GM21367 (cell line): Measurements from ENCODE around the gene ELOVL1.

Experiments used
- ATAC-seq: cut with Tn5 transposase; IDR thresholded peaks from one replicate; pipeline ENCODE4 v1.9.1; 2021; ENCODE audit not compliant: unreplicated experiment

Gene ELOVL1

DNA sequence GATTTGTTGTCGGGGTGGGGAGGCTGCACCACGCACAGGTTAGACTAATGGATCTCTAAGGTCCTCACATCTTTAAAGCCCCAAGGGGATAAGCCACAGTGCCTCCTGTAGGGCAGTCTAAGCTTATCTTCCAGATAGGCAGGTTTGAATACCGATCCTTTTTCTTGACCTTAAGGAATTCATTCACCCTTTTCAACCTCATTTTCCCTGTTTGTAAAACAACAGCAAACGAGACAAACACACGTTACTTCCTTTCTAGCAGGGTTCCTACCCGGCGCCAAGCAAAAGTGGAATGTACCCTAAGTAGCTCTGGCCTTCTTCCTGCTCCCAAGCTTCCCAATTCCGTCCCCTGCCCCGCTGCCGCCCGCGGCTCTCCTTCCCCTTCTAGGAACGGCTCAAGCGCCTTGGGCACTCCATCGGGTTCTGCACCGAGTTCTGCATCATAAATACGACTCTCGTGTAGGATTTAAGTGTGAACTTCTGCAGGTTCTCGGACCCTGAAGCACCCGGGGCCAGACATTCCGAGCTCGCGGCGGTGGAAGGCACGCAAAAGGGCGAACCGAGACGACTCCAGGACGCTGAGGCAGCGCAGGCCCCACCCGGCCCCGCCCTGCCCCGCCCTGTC, 9.6 kb downstream of the ELOVL1 start:
- ATAC-seq: peak; percentile 16

DNA sequence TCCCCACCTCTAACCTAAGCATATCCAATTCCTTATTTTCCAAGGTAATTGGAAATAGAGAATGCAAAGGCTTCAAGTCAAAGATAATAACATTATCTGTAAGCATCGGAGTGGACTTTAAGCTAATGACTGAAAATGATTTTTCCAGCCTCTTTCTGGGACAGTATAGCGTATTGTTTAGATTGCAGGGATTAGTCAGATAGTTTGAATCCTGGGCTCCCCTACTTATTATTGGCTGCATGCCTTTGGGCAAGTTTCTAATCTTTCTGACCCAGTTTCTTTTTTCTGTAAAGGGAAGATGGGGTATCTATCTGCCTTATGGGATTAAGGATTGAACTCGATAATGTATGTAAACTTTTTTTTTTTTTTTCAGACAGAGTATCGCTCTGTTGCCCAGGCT, 10.6 kb downstream of the ELOVL1 start:
- no peak for ATAC-seq

DNA sequence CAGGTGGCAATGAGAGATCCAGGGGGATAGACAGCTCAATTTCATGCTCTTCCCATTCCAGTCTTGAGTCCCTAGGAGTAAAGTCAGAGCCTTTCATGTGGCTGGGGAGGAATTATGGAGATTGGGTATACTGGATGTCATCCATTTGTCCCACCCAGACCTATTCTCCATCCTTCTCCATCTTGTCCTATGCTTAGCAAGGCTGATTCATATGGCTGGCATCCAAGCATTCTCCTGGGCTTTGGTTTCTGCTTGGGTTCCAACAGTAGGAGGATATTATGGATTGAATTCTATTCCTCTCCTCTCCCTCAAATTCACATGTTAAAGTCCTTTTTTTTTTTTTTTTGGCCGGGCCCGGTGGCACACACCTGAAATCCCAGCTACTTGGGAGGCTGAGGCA, 12.9 kb downstream of the ELOVL1 start:
- ATAC-seq: no peak

DNA sequence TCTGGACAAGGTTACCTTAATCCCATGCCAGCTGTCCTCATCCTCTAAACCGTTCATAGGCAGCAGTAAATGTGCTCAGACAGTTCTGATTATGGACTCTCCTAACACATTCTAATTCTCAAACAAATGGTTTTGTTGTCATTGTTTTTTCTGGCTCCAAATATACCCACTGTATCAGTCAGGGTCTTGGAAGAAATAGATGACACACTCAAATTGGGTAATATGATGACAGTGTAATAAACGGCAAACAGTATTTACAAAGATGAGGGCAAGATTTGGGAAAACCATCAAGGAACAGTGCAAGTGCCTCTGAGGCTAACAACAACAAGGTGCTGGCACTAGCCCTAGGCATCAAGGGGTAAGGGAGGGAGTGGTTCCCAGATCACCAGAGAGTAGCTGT, 13.3 kb downstream of the ELOVL1 start:
- no peak for ATAC-seq

DNA sequence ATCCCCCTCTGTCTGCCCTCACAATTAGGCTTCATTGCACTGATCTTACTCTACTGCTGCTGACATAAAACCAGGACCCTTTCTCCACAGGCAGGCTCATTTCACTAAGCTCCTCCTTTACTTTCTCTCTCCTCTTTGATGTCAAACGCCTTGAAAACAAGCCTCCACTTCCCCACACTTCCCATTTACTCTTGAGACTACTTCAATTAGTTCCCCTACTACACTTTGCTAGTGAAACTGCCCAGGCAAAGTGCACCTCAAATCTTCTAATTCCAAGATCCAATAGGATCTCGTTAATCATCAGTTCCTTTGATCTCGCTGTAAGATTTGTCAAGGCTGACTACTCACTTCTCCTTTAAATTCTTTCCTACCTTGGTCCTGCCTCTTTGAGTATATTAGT, 14.9 kb downstream of the ELOVL1 start:
- ATAC-seq: no peak

DNA sequence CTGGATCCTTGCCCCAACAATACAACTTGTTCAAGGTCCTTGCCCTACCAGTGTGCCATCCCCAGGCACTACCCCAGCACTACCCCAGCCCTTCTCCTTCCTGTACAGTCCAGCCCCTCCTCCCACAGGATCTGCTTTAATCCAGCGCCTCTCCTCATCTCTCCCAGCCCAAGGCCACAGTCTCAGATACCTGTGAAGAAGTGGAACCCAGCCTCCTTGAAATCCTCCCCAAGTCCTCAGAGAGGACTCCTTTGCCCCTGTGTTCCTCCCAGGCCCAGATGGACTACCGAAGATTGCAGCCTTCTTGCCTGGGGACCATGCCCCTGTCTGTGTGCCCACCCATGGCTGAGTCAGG, 15.5 kb downstream of the ELOVL1 start:
- ATAC-seq: no peak

DNA sequence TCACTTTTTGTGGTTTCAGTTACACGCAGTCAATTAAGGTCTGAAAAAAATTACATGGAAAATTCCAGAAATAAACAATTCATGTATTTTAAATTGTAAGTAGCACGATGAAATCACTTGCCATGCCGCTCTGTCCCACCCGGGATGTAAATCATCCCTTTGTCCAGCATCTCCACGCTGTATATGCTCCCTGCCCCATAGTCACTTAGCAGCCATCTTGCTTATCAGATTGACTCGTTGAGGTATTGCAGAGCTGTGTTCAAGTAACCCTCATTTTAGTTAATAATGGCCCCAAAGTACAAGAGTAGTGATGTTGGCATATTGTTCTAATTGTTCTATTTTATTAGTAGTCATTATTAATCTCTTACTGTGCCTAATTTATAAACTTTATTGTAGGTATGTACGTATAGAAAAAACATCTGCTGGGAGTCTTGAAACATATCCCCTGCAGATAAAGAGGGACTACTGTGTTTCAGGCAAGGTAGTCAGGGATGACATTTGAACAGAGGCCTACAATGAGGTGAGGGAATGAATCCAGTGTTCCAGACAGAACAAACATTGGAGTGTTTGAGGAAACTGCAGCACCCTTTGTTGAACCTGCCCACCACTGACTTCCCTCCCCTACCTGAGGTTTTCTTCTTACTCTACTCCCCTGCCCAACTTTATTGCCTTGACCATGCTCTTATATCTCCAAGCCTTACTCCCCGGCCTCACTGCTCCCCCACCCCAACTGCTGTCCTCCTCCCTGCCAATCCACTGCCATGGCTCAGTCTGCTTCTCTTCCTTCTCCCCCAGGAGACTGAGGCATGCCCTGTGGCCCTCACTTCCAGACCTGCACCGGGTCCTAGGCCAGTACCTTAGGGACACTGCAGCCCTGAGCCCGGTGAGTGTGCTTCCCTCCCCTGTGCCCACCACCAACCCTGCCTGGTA, 16.1 kb downstream of the ELOVL1 start:
- no peak for ATAC-seq

DNA sequence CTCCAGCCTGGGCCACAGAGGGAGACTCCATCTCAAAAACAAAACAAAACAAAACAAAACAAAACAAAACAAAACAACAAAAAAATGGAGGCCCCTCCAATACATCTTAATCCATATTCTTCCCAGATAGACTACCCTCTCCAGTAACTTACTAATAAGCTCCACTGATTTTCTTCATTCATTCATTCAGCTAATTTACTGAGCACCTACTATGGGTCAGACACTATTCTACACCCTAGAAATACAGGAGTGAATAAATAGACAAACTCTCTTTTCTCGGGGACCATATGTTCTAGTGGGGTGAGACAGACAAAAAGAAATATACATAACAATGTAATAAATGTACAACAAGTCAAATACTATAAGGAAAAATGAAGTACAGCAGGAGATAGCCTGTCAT, 16.8 kb downstream of the ELOVL1 start:
- no peak for ATAC-seq

DNA sequence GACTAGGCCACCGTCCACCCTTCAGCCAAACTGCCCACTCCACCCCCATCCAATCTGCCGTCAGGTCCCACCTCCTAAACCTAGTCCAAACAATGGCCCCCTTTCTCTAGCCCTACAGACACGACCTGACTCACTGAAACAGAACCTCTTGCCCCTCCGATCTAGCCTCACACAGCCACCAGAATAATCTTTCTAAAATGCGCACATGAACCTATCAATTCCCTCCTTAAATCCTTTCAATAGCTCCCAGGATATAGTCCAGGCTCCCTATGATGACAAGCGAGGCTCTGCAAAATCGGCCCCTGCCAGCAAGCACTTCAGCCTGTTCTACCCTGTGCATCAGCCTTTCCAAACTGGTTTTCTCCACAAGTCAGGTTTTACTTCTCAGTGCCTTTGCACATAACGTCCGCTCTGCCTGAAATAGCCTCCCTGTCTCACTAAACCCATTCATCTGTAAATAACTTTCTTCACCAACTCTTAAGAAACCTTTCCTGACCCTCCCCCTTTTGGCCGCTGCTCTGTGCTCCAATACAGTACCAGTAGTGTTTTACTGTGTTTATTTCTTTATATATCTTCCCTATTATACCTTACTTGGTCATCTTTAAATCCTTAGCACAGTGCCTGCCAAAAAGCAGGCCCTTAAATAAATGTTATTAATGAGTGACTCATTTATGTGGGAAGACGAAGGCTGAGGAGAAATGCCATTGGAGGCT, 18.1 kb downstream of the ELOVL1 start:
- no peak for ATAC-seq

DNA sequence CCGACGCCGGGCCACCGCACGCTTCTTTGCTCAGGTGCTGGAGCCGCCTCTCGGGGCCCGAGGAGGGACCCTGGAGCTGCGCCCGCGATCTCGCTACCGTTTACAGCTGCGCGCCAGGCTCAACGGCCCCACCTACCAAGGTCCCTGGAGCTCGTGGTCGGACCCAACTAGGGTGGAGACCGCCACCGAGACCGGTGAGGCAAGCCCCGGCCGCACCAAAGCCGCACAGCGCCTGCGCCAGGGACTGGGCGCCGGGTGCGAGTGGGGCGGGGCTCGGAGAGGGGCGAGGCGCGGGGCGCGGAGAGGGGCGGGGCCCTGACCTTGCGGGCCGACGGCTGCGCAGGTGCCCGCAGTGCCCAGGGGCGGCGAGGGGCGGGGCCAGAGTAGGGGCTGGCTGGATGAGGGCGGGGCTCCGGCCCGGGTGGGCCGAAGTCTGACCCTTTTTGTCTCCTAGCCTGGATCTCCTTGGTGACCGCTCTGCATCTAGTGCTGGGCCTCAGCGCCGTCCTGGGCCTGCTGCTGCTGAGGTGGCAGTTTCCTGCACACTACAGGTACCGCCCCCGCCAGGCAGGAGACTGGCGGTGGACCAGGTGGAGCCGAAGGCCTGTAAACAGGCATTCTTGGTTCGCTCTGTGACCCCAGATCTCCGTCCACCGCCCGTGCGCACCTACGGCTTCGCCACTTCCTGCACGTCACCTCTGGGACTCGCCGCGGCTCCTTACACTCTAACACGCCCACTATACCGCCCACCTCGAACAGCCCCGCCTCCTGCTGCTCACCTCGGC, 18.8 kb downstream of the ELOVL1 start:
- no peak for ATAC-seq

DNA sequence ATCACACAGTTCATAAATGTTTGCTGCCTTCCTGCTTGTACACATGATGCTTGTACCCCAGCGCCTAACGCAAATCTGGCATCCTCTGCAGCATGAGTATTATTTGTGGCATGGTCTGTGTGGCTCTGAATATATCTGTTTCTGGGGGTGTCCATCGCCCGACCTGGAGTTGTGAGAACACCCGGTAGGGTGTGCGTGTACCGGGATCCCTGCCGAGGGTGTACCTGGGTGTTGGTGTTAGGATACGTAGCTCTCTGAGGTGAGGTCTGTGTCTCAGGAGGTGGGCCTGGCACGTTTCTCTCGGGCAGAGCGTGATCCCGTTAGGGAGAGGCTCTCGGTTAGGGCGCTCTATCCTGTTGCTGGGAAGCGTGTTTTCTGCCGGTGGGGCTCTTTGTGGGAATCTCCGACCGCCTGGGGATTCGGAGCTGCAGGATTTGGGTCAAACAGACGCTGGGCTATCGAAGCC, 19.4 kb downstream of the ELOVL1 start:
- no peak for ATAC-seq

DNA sequence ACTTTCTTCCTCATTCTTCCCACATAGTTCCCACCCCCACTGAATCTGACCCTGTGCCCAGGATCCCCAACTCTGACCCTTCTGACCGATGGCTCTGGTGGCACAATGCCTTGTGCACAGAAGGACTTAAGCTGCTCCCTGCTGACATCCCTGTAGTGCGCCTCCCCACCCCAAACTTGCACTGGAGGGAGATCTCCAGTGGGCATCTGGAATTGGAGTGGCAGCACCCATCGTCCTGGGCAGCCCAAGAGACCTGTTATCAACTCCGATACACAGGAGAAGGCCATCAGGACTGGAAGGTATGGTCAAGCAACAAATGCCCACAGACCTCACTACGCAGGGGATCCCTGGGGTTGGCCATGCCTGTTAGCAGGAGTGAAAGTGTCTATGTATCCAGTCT, 21.2 kb downstream of the ELOVL1 start:
- ATAC-seq: no peak

DNA sequence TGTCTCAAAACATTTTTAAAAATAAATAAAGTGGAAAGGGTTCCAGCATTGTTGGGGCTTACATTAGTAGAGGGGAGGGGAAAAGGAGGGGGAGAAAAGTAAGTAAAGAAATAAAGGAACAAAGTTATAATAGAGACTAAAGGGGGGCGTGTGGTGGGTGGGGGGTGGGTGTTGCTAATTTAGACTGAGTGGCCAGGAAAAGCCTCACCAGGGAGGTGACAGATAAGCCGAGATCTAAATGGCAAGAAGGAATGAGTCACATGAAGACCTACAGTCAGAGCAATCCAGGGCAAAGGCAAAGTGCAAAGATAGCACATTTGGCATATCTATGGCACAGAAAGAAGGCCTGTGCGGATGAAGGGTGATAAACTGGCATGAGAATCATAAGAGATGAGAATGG, 22.7 kb downstream of the ELOVL1 start:
- ATAC-seq: no peak

DNA sequence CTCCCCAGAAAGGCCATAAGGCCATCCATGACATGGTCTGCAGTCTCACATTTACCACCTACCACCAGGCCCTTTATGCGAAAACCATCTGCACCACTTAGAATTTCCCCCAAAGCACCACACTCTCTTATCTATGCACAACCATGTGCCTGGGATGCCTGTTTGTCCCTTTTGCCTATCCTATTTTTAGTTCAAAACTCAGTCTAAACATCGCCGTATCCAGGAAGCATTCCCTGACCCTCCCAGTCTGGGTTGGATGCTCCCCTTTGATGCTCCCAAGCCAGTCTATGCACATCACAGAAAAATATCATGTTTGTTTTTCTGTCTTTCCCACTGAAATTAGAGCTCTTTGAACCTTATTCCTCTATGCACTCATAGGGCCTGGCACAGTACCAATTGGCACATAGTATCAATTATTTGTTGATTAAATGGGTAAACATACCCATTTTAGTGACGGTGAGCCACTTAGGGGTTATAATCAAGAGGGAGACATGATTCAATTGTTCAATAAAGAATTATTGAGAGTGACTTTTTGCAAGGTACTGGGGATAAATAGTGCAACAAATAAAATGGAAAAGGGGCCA, 23.5 kb downstream of the ELOVL1 start:
- ATAC-seq: no peak

DNA sequence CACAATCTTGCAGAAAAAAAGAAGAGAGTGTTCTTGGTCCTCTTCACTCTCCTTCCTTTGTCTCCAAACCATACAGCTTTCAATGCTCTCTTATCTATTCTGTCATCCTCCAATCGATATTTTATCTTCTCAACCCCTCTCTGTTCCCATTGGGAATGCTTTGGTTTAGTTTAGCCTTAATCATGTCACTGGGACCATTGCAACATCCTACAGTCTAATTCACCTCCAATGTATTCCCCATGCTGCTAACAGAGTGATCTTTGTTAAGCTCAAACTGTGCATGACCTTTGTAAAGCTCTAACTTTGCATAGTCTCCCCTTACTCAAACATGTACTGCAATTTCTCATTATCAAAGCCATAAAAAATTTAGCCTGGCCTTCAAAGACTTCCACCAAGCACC, 27.3 kb downstream of the ELOVL1 start:
- ATAC-seq: no peak

DNA sequence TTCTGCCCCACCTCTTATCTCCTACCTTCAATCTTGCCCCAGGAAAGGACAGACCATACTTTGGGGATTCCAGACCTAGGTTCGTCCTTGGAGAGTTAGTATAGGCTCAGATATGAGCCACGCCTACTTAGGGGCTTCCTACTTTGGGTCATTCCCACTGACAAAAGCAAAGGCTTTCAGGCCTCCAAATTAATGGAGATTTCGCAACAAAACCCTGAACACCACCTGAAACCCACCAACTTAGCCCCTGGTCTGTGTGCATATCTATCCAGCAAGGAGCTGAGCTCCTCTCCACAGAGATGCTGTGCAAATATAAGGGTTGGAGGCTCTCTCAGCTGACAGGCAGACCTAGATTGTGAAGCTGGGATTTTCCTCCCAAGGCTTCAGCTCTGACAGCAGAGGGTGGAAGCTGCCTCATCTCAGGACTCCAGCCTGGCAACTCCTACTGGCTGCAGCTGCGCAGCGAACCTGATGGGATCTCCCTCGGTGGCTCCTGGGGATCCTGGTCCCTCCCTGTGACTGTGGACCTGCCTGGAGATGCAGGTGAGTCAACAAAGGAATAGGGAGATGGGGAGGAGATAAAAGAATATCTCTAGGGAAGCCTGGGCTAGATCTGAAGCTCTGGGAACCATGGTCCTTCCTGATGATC, 28.1 kb downstream of the ELOVL1 start:
- no peak for ATAC-seq

DNA sequence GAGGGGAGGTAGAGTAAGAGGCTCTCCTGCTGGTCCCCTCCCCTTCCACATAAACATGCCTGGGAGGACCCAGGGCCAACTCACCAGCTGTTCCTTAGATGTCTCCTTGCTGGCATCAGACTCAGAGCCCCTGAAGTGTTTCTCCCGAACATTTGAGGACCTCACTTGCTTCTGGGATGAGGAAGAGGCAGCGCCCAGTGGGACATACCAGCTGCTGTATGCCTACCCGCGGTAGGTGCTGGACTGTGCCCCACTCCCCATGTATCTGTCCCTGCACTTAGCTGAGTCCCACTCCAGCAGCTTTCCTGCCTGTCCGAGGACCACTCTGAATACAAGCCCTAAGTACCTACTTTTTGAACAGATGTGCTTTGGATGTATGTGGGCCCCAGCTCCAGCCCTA, 29.8 kb downstream of the ELOVL1 start:
- ATAC-seq: no peak

DNA sequence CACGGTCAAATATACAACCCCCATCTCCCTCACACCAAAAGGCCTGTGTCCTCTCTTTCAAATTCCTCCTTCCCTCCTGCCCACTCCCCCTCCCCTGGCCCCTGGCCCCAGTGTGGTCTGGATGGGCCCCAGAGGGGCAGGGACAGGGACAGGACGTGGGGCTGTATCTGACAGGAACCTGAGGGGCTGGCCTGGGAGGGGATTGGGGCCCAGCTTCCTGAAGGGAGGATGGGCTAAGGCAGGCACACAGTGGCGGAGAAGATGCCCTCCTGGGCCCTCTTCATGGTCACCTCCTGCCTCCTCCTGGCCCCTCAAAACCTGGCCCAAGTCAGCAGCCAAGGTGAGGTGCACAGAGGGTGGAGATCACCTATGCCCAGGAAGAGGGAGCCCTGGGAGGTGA, 30.2 kb downstream of the ELOVL1 start, which contains the start of gene MPL:
Gene MPL, plus strand, starts transcription at position 231 of the 400 bp plus-strand sequence. Its CDS starts 31 bp downstream, at position 262.
- ATAC-seq: no peak

DNA sequence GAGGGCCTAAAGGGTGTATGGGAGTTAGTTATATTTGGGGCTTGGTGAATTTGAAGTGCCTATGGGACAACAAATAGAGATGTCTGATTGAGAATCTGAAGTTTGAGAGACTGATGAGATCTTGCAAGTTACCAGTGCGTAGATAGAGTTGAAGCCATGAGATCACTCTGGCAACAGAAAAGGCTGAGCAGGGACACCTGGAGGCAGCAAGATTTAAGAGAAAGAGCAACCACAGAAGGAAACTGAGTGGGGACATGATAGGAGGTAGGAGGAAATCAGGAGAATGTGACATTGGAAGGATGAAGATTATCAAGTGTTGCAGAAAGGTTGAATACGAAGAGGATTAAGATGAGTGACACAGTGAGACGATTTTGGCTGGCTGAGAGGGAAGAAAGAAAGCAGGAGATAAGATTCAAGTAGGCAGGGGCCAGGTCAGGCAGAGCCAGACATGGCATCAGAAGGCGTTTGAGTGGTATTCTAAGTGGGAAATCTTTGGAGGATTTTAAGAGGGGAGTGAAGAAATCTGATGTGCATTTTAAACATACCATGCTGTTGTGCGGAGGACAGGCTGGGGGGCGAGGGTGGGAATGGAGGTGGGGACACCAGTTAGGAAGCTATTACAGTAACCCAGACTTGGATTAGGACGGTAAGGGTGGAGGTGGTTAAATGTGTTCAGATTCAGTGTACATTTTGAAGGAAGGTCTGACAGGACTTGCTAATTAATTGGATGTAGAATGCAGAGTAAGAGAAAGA, 33.2 kb downstream of the ELOVL1 start:
- no peak for ATAC-seq
